Activated naive CD8-positive, alpha-beta T cell treated with anti-CD3 and anti-CD28 coated beads, Interleukin-2, amount 50 U/mL, for 16 hours (primary cell): Measurements from ENCODE around the gene CABP1.
A peak's percentile ranks its signal among the peaks of the same experiment; 100 is the strongest.
"Not testable (repeated sequence)": the region's sequence is repeated elsewhere in the genome, so short reads cannot be mapped to it uniquely, and the experiment has no call there.

ENCODE experiments used
- DNase-seq: peaks from one replicate; pipeline ENCODE4 v3.0.0-alpha.2; 2020; ENCODE audit warnings: low read depth, low spot score

Gene CABP1

DNA sequence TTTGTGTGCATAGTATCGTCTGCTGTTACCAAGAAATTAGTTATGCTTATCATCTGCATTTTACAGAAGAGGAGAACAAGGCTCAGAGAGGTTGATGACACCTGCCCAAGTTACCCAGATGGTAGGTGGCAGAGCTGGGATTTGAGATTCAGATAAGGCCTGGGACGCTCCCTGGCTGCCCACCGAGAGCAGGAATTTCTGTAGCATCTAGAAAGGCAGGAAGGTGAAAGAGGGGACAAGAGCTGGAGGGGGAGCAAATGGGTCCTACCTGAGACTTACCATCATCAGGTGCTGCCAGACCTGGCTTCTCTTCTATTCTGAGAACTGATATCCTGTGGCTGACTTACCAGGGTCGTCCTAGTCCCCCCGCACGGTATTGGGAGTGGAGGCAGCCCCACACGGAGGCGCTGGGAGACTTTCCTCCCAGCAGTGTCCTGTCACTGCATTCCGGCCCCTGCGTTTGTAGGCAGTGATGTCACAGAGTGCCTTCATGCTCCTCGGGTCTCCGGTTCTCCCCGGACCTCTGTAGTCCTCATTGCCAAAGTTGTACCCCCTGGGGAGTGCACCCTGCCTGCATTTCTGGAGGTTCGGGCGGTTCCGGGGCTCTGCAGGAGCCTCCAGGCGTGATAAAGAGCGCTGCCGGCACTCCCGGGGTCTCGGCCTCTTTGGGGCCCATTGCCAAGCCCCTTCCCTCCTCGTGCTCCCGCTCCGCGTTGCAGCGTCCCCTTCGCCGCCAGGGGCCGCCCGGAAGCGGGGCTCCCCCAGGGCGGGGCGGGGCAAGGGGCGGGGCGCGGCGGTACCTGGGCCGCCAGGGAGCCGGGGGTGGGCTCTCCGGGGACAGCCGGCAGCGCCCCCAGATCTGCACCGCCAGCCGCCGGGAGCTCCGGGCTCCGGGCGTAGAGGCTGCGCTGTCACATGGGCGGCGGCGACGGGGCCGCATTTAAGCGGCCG lies at the start of gene CABP1:
TSS of gene CABP1 (plus strand) at position 856 of the 951 bp plus-strand sequence. CDS start at position 916, 60 bp downstream.
- peak; percentile 75 for DNase-seq

- no peak for DNase-seq
Observed at GRCh38 chr12:120590741-120591407, 49.6 kb upstream of the CABP1 start.

DNA sequence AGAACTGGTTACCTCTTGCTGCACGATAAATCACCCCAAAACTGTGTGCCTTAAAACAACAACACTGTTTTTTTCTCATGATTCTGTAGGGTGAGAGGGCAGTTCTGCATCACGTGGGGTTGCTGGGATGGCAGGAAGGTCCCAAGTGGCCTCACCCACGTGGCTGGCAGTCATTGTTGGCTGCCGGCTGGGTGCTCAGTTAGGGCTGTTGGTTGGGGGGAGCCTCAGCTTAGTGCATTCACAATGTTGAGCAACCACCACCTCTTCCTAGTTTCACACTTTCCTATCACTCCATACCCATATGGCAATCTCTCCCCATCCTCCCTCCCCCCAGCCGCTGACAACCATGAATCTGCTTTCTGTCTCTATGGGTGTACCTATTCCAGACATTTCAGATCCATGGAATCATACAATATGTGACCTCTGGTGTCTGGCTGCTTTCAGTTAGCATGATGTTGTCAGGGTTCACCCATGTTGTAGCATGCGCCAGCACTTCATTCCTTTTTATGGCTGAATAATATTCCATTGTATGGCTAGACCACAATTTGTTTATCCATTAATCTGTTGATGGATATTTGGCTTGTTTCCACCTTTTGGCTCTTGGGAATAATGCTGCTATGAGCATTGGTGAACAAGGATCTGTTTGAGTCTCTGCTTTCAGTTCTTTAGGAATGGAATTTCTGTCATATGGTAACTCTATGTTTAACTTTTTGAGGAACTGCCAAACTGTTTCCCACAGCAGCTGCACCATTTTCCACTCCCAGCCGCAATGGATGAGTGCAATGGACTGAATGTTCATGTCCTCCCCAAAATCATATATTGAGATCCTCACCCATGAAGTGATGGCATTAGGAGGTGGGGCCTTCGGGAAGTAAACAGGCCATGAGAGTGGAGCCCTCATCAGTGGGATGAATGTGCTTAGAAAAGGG lies 48.0 kb upstream of the CABP1 start:
- DNase-seq, result no peak

DNA sequence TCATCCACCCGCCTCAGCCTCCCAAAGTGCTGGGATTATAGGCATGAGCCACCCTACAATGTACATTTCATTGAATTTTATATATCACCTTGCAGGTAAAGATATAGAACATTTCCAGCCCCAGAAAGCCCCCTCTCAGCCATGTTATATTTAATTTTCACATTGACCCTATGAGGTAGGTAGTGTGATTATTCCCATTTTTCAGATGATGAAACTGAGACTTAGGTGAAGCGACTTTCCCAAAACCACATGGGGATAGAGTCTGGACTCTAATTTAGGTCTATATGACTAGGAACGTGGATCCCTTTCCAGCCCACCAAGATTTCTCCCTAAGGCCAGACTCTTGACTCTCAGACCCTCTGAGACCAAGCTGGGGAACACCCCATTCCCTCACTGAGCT lies 43.5 kb upstream of the CABP1 start:
- no peak for DNase-seq

DNA sequence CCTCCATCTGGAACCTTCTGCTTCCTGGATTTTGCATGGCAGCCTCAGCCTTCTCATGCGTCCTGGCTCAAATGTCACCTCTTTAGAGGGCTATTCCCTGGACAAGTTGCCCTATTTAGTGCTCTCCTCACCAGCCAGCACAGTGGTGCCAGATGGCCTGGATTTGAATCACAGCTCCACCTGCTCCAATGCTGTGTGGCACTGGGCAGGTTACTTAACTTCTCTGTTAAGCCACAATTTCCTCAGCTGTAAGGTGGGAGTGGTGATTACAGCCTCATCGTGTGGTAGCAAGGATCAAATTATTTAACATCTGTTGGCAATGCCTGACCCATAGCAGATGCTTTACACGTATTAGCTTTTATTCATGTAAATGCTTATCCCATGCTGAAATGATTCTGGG lies 42.6 kb upstream of the CABP1 start:
- no peak for DNase-seq

GRCh38 chr12:120598674-120599463 lies 41.6 kb upstream of the CABP1 start:
- no peak for DNase-seq

- no peak for DNase-seq
Observed at GRCh38 chr12:120599672-120600552, 40.5 kb upstream of the CABP1 start.

DNA sequence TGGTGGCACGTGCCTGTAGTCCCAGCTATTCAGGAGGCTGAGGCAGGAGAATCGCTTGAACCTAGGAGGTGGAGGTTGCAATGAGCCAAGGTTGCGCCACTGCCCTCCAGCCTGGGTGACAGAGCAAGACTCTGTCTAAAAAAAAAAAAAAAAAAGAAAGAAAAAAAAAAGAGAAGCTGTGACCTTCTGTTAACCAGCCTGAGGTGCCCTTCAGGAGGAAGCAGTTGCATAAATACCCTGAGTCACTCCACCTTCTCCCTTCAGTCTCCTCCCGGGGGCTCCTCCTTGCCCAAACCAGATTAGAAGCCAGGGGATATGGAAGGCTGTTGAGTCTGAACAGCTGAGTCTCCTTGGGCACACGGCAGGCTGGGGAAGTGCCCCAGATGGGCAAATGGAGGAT lies 38.0 kb upstream of the CABP1 start:
- DNase-seq, result not testable (repeated sequence)

GRCh38 chr12:120610560-120610959 lies 29.9 kb upstream of the CABP1 start:
- no peak for DNase-seq

DNA sequence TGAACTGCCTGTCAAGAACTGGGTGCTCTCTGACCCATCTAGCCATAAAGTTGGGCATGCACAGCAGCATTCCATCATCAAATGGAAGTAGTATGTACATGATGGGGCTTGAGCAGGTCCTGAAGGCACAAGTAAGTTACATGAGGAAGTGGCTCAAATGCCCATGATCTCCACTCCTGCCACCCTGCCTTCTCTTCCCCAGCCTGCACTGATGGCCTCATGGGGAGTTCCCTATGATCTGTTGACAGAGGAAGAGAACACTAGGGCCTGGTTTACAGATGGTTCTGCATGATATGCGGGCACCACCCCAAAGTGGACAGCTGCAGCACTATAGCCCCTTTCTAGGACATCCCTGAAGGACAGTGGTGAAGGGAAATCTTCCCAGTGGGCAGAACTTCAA lies 28.9 kb upstream of the CABP1 start:
- DNase-seq, result not testable (repeated sequence)

- DNase-seq, result no peak
Observed at GRCh38 chr12:120614848-120615247, 25.6 kb upstream of the CABP1 start.

GRCh38 chr12:120617193-120617592 lies 23.2 kb upstream of the CABP1 start:
- DNase-seq, result not testable (repeated sequence)

- DNase-seq, result not testable (repeated sequence)
Observed at GRCh38 chr12:120617767-120618166, 22.7 kb upstream of the CABP1 start.

GRCh38 chr12:120618954-120619615 lies 21.3 kb upstream of the CABP1 start:
- no peak for DNase-seq

DNA sequence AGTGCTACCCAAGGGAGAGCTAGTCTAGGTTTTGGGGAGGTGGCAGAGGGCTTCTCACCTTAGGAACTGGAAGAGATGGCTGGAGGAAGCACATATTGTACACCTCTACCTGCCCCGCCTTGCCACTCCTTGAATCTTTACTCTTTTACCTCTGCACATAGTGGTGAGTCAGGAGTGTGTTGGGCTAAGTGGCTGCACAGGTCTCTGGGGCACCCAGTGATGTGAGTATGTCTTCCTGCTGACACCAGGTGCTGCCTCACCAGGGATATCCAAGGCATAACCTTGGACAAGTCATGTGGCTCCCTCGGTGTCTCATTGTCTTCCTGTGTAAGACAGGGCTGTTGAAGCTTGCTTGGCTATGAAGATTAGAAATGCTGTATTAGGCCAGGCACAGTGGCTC lies 19.8 kb upstream of the CABP1 start:
- no peak for DNase-seq

DNA sequence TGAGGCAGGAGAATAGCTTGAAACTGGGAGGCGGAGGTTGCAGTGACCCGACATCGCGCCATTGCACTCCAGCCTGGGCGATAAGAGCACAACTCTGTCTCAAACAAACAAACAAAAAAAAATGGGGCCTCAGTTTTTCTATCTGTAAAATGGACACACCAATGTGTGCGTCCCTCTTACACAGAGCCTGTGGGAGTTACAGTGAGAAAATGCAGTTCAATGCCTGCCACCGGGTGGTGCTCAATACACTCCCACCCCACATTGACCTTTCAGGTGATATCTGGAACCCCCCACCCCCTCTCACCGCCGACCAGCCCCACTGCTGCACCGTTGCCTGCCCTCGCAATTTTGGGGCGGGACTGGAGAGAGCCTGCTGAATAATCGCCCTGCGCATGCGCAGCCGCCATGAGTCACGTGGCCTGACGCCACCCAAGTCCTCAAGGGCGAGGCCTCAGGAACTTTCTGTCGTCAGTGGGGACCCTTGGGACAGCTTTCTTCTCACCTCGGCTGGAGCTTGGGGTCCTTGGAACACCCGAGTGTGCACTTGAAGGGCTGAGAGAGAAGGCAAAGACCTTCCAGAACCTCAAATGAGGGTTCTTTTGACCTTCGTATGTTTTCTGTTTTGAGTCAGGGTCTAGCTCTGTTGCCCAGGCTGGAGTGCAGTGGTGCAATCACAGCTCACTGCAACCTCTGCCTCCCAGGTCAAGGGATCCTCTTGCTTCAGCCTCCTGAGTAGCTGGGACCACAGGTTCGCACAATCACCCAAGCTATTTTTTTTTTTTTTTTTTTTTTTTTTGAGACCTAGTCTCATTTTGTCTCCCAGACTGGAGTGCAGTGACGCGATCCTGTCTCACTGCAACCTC lies 14.6 kb upstream of the CABP1 start:
- DNase-seq, result no peak

DNA sequence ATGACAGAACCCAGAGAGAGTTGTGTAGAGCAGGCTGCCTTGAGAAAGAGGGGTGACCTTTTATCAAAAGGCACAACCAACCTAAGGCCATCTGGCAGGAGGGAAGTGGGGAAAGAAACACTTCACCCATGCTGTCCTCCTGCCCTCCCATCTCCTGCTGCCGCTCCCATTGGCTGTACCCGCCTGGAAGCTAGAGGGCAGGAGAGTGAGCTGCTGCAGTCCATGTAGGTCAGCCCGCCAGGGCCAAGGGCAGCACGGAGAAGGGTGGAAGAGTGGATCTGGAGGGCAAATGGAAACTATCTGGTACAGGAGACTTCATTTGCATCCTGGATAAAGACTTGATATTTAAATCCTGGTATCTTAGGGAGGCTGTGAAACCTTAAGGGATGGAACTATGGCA lies 11.5 kb upstream of the CABP1 start:
- DNase-seq, result no peak

- DNase-seq, result no peak
Observed at GRCh38 chr12:120630104-120630892, 10.1 kb upstream of the CABP1 start.
